ENCODE measurements around the gene NOC3L.
A peak's percentile ranks its signal among the peaks of the same experiment; 100 is the strongest.

NOC3L gene

GRCh38 chr10:94361171-94361794 is 1.5 kb downstream of the NOC3L start:
- peak; percentile 43 for DNase-seq

GRCh38 chr10:94358480-94358879 is 4.3 kb downstream of the NOC3L start:
- peak; percentile 95 for DNase-seq

GRCh38 chr10:94357193-94357592 is 5.5 kb downstream of the NOC3L start:
- no peak for DNase-seq

GRCh38 chr10:94355841-94356240 is 6.9 kb downstream of the NOC3L start:
- DNase-seq: no peak

- peak; percentile 24 for DNase-seq
These were observed 9.4 kb downstream of the NOC3L start for GRCh38 chr10:94353336-94353735.

GRCh38 chr10:94351089-94351488 is 11.7 kb downstream of the NOC3L start:
- no peak for DNase-seq

GRCh38 chr10:94350500-94350899 is 12.2 kb downstream of the NOC3L start:
- DNase-seq: peak; percentile 38

GRCh38 chr10:94349327-94349726 is 13.4 kb downstream of the NOC3L start:
- no peak for DNase-seq

- DNase-seq: no peak
These were observed 18.1 kb downstream of the NOC3L start for GRCh38 chr10:94344522-94345122.

GRCh38 chr10:94343151-94343550 is 19.6 kb downstream of the NOC3L start:
- DNase-seq: peak; percentile 34

- DNase-seq: no peak
These were observed 27.9 kb downstream of the NOC3L start for GRCh38 chr10:94334857-94335256.

- no peak for DNase-seq
These were observed 29.7 kb downstream of the NOC3L start for GRCh38 chr10:94333051-94333450.

- DNase-seq: no peak
These were observed 34.1 kb downstream of the NOC3L start for GRCh38 chr10:94328613-94329012.

GRCh38 chr10:94327649-94328048 is 35.1 kb downstream of the NOC3L start:
- DNase-seq: no peak

GRCh38 chr10:94324609-94325233 is 38.0 kb downstream of the NOC3L start:
- DNase-seq: no peak

GRCh38 chr10:94320285-94320914 is 42.3 kb downstream of the NOC3L start:
- peak; percentile 66 for DNase-seq

- no peak for DNase-seq
These were observed 46.2 kb downstream of the NOC3L start for GRCh38 chr10:94316560-94316959.

GRCh38 chr10:94315975-94316464 is 46.7 kb downstream of the NOC3L start:
- DNase-seq: peak; percentile 41

GRCh38 chr10:94315024-94315451 is 47.7 kb downstream of the NOC3L start:
- DNase-seq: no peak

GRCh38 chr10:94310369-94310768 is 52.4 kb downstream of the NOC3L start:
- DNase-seq: no peak

GRCh38 chr10:94308866-94309265 is 53.9 kb downstream of the NOC3L start:
- no peak for DNase-seq

- no peak for DNase-seq
These were observed 55.6 kb downstream of the NOC3L start for GRCh38 chr10:94307046-94307615.

- no peak for DNase-seq
These were observed 58.8 kb downstream of the NOC3L start for GRCh38 chr10:94303929-94304328.
